Mammary epithelial cell (primary cell): ENCODE data around the gene SUPT4H1.

Experiments used
- CTCF ChIP-seq, 2 donors: IDR thresholded peaks in 1 of 2; conservative IDR thresholded peaks in 1 of 2; 2 replicates each; pipeline ENCODE4 v1.5.1; 2011 to 2012; ENCODE audit warnings: inconsistent platforms in 2 of 2, low read length in 2 of 2, mild to moderate bottlenecking in 2 of 2, control low read depth in 1 of 2, low read depth in 1 of 2; ENCODE audit not compliant: insufficient read depth in 1 of 2; ENCODE audit errors: extremely low read depth in 1 of 2
- EZH2 ChIP-seq: IDR thresholded peaks from 2 replicates; pipeline ENCODE4 v1.6.1; 2012; ENCODE audit warnings: low read length, inconsistent platforms, borderline replicate concordance

- TF ChIP-seq EZH2 = no peak
- no peak for TF ChIP-seq CTCF (conservative IDR thresholded peaks at IDR 0.05 in 1 of 2, IDR thresholded peaks at IDR 0.05 in 1 of 2; ENCODE audit: extremely low read depth in 1 of 2, insufficient read depth in 1 of 2, low read depth in 1 of 2, low read length in 2 of 2)
Measured at GRCh38 chr17:58381124-58382035, 29.4 kb upstream of the SUPT4H1 start.
